Neural cell (in vitro differentiated cells): ENCODE measurements around the gene GRK1. TPM values are rescaled to one million over a fixed set of nuclear protein-coding genes. Genes with fewer than 3 reads are reported as not detected.

Source experiments
- H2AFZ ChIP-seq: fragments of 200-600, 300-800 bp; sonication (generic), shearing (Covaris generic); 2 replicates; pipeline ENCODE4 v1.6.0; 2014; ENCODE audit warnings: low read depth, mild to moderate bottlenecking, antibody characterized with exemption, low read length, moderate library complexity
- H3F3A ChIP-seq: fragments of 200-600 bp; shearing (Covaris generic); 2 replicates; pipeline ENCODE4 v1.6.1; 2016; ENCODE audit warnings: mild to moderate bottlenecking, moderate library complexity, mixed read lengths, antibody characterized with exemption, low read length; ENCODE audit not compliant: insufficient read depth, poor library complexity, severe bottlenecking
- H3K27ac ChIP-seq: fragments of 200-600, 300-800 bp; sonication (generic), shearing (Covaris generic); 2 replicates; pipeline ENCODE4 v1.5.1; 2014; ENCODE audit warnings: mild to moderate bottlenecking, low read length, moderate library complexity
- H3K27me3 ChIP-seq: fragments of 300-800, 200-600 bp; sonication (generic), shearing (Covaris generic); 2 replicates; pipeline ENCODE4 v1.6.0; 2014; ENCODE audit warnings: mild to moderate bottlenecking, low read depth, low read length, moderate library complexity; ENCODE audit not compliant: insufficient read depth
- H3K36me3 ChIP-seq: fragments of 300-800, 200-600 bp; sonication (generic), shearing (Covaris generic); 2 replicates; pipeline ENCODE4 v1.5.1; 2014; ENCODE audit warnings: mild to moderate bottlenecking, antibody characterized with exemption, low read length, moderate library complexity; ENCODE audit not compliant: insufficient read depth
- H3K4me2 ChIP-seq: fragments of 300-800, 200-600 bp; sonication (generic), shearing (Covaris generic); 2 replicates; pipeline ENCODE4 v1.6.0; 2014; ENCODE audit warnings: mild to moderate bottlenecking, low read length
- H3K4me3 ChIP-seq: fragments of 300-800, 200-600 bp; sonication (generic), shearing (Covaris generic); 2 replicates; pipeline ENCODE4 v1.5.1; 2014; ENCODE audit warnings: mild to moderate bottlenecking, low read length, moderate library complexity
- H3K79me2 ChIP-seq: fragments of 200-600 bp; shearing (Covaris generic); replicated peaks from 2 replicates; pipeline ENCODE4 v1.6.0; 2014; ENCODE audit warnings: mild to moderate bottlenecking, low read length, moderate library complexity; ENCODE audit not compliant: insufficient read depth
- H3K9ac ChIP-seq: fragments of 300-800, 200-600 bp; sonication (generic), shearing (Covaris generic); 2 replicates; pipeline ENCODE4 v1.6.1; 2016; ENCODE audit warnings: mild to moderate bottlenecking, low read length, mixed read lengths
- H3K9me2 ChIP-seq: fragments of 200-600 bp; shearing (Covaris generic); 2 replicates; pipeline ENCODE4 v1.6.1; 2016; ENCODE audit warnings: mild to moderate bottlenecking, low read length, mixed read lengths; ENCODE audit not compliant: insufficient read depth
- H3K9me3 ChIP-seq: fragments of 200-600, 300-800 bp; sonication (generic), shearing (Covaris generic); 2 replicates; pipeline ENCODE4 v1.6.1; 2016; ENCODE audit warnings: mild to moderate bottlenecking, mixed run types, low read length, moderate library complexity, mixed read lengths
- H4K20me1 ChIP-seq: fragments of 200-600 bp; shearing (Covaris generic); 2 replicates; pipeline ENCODE4 v1.6.1; 2016; ENCODE audit warnings: mild to moderate bottlenecking, mixed run types; ENCODE audit not compliant: insufficient read depth
- CTCF ChIP-seq: fragments of 450-650 bp; IDR thresholded peaks from 2 replicates; pipeline ENCODE4 v1.5.1; 2014; ENCODE audit warnings: antibody characterized with exemption, mild to moderate bottlenecking, moderate library complexity; ENCODE audit not compliant: poor library complexity, severe bottlenecking
- EP300 ChIP-seq: fragments of 450-650 bp; conservative IDR thresholded peaks from 2 replicates; pipeline ENCODE4 v1.6.1; 2014; ENCODE audit warnings: antibody characterized with exemption, mild to moderate bottlenecking, moderate library complexity; ENCODE audit not compliant: poor library complexity, severe bottlenecking
- EZH2 ChIP-seq: fragments of 200-600, 300-800 bp; shearing (Covaris generic), sonication (generic); IDR thresholded peaks from 2 replicates; pipeline ENCODE4 v1.6.1; 2014; ENCODE audit warnings: antibody characterized with exemption, low read length, borderline replicate concordance, mild to moderate bottlenecking; ENCODE audit not compliant: insufficient read depth, poor library complexity, severe bottlenecking
- MXI1 ChIP-seq: fragments of 450-650 bp; conservative IDR thresholded peaks from 2 replicates; pipeline ENCODE4 v1.6.1; 2014; ENCODE audit warnings: antibody characterized with exemption, mild to moderate bottlenecking; ENCODE audit not compliant: poor library complexity, severe bottlenecking
- POLR2AphosphoS5 ChIP-seq: IDR thresholded peaks from 2 replicates; pipeline ENCODE4 v1.6.1; 2012
- RAD21 ChIP-seq: fragments of 450-650 bp; conservative IDR thresholded peaks from 2 replicates; pipeline ENCODE4 v1.6.1; 2014; ENCODE audit warnings: antibody characterized with exemption, mild to moderate bottlenecking, moderate library complexity
- REST ChIP-seq: IDR thresholded peaks from 2 replicates; pipeline ENCODE4 v1.6.1; 2012; ENCODE audit warnings: borderline replicate concordance
- SMC3 ChIP-seq: fragments of 450-650 bp; conservative IDR thresholded peaks from 2 replicates; pipeline ENCODE4 v1.6.1; 2014; ENCODE audit warnings: antibody characterized with exemption, mild to moderate bottlenecking, moderate library complexity; ENCODE audit not compliant: poor library complexity
- TAF1 ChIP-seq: IDR thresholded peaks from 2 replicates; pipeline ENCODE4 v1.6.1; 2012; ENCODE audit warnings: low read depth
- polyA minus RNA-seq: library from RNA; depleted of rRNA, polyadenylated mRNA; stranded (reverse); fragments of >200 nt; gene quantifications from 2 replicates; pipeline ENCODE4 v1.2.3, GENCODE V29; 2014
- polyA plus RNA-seq: library from polyadenylated mRNA; depleted of rRNA; stranded (reverse); fragments of >200 nt; gene quantifications from 2 replicates; pipeline ENCODE4 v1.2.3, GENCODE V29; 2014

The GRK1 gene
- polyA plus RNA-seq (0.06 and 0.10 TPM in 2 replicates), polyA minus RNA-seq (0.12 TPM in 1 of 2 replicates, not detected in the other)

DNA sequence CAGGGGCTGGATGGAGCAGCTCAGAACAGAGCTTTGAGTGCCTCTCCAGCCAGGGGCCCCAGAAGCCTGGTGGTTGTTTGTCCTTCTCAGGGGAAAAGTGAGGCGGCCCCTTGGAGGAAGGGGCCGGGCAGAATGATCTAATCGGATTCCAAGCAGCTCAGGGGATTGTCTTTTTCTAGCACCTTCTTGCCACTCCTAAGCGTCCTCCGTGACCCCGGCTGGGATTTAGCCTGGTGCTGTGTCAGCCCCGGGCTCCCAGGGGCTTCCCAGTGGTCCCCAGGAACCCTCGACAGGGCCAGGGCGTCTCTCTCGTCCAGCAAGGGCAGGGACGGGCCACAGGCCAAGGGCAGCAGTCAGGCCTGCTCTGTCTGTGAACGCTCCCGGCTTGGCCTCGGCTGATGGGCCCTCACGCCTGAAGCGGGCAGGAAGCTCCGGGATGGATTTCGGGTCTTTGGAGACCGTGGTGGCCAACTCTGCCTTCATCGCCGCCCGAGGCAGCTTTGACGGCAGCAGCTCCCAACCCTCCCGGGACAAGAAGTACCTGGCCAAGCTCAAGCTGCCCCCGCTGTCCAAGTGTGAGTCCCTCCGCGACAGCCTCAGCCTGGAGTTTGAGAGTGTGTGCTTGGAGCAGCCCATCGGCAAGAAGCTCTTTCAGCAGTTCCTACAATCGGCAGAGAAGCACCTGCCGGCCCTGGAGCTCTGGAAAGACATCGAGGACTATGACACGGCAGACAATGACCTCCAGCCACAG is at the start of gene GRK1:
Gene GRK1, plus strand, starts transcription at position 269 of the 751 bp plus-strand sequence. Its CDS starts 168 bp downstream, at position 437.
- Histone ChIP-seq H3K36me3 (no peaks in the 10 kb centered on the region), H3K9ac (no peak within 1 kb of the TSS), H3K27me3 (no peaks in the 10 kb centered on the region)

GRCh38 chr13:113617961-113618360 is 49.1 kb upstream of the GRK1 start:
- Histone ChIP-seq H3K9ac (no peak overlapping the region), H3K9me2 (no peaks in the 10 kb centered on the region), H2AFZ (no peak overlapping the region), H3K4me2 (no peak overlapping the region), H3F3A (no peaks in the 10 kb centered on the region), H3K27ac (no peak overlapping the region), H3K9me3 (no peaks in the 10 kb centered on the region), H3K27me3 (no peaks in the 10 kb centered on the region), H3K79me2 (no peaks in the 10 kb centered on the region), H3K4me3 (no peak overlapping the region), H3K36me3 (no peaks in the 10 kb centered on the region), H4K20me1 (no peaks in the 10 kb centered on the region)
- TF ChIP-seq POLR2AphosphoS5 (no peak), CTCF (no peak), TAF1 (no peak), RAD21 (no peak), SMC3 (no peak)

More for the DNA sequence above, at the start of gene GRK1:
- Histone ChIP-seq H3K27ac (no peak within 1 kb of the TSS), H3F3A (no peaks in the 10 kb centered on the region), H3K9me3 (no peaks in the 10 kb centered on the region), H4K20me1 (no peaks in the 10 kb centered on the region), H3K79me2 (no peaks in the 10 kb centered on the region), H2AFZ (no peak within 1 kb of the TSS), H3K9me2 (no peaks in the 10 kb centered on the region), H3K4me2 (no peak within 1 kb of the TSS), H3K4me3 (no peak within 1 kb of the TSS)
- TF ChIP-seq CTCF (no peak), RAD21 (no peak), SMC3 (no peak), EP300 (no peak), MXI1 (no peak), REST (no peak), EZH2 (no peak), POLR2AphosphoS5 (no peak), TAF1 (no peak)
